HEK293T (cell line): ENCODE data around the gene CDCA4.

Source experiments
- FOXA1 ChIP-seq: fragments of 450-650 bp; IDR thresholded peaks from 2 replicates; pipeline ENCODE4 v1.6.1; 2016; ENCODE audit warnings: mild to moderate bottlenecking
- FOXM1 ChIP-seq: fragments of 450-650 bp; IDR thresholded peaks from 2 replicates; pipeline ENCODE4 v1.6.1; 2017; ENCODE audit warnings: mild to moderate bottlenecking, borderline replicate concordance
- L3MBTL2 ChIP-seq: fragments of 450-650 bp; conservative IDR thresholded peaks from 2 replicates; pipeline ENCODE4 v1.6.1; 2016; ENCODE audit warnings: mild to moderate bottlenecking
- SP1 ChIP-seq: fragments of 450-650 bp; IDR thresholded peaks from 2 replicates; pipeline ENCODE4 v1.6.1; 2017
- TARDBP ChIP-seq: fragments of 450-650 bp; IDR thresholded peaks from 2 replicates; pipeline ENCODE4 v1.6.1; 2016

DNA sequence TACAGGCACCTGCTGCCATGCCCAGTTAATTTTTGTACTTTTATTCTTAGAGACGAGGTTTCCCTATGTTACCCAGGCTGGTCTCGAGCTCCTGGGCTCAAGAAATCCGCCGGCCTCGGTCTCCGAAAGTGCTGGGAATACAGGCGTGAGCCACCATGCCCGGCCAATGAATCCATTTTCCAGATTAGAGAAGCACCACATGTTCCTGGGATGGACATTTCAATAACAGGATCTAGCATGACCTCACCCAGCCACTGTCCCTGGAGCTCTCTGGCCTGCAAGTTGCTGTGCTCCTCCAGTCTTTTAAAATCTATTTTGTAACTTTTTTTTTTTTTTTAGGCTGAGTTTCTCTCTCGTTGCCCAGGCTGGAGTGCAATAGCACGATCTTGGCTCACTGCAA, 42.2 kb upstream of the CDCA4 start:
- TF ChIP-seq L3MBTL2: no peak
- no peak for TF ChIP-seq FOXA1
- TF ChIP-seq SP1: no peak
- no peak for TF ChIP-seq FOXM1
- TF ChIP-seq TARDBP: no peak
